Activated CD8-positive, alpha-beta memory T cell treated with anti-CD3 and anti-CD28 coated beads for 4 hours (primary cell): ENCODE data around the gene MAK.
A peak's percentile ranks its signal among the peaks of the same experiment; 100 is the strongest.
"Not testable (repeated sequence)": the region's sequence is repeated elsewhere in the genome, so short reads cannot be mapped to it uniquely, and the experiment has no call there.

ENCODE experiments used
- DNase-seq, 2 donors: peaks; one replicate each; pipeline ENCODE4 v3.0.0-alpha.2; 2020; ENCODE audit warnings: low read depth in 2 of 2

MAK gene

GRCh38 chr6:10837995-10838793 is at the start of gene MAK:
Gene MAK (minus strand): TSS chr6:10838539. CDS start chr6:10830648, 7,891 bp downstream.
- peak; percentile 72 to 74 for DNase-seq

- DNase-seq, result no peak
Measured at GRCh38 chr6:10886691-10887502, 48.6 kb upstream of the MAK start, which contains the start of gene SYCP2L. Gene SYCP2L (plus strand): TSS chr6:10887052. CDS start chr6:10887127, 75 bp downstream.

- DNase-seq, result not testable (repeated sequence)
Measured at GRCh38 chr6:10886365-10886690, 48.0 kb upstream of the MAK start.

GRCh38 chr6:10884245-10884972 is 46.1 kb upstream of the MAK start:
- no peak for DNase-seq

GRCh38 chr6:10883312-10884244 is 45.2 kb upstream of the MAK start:
- DNase-seq, result no peak

- no peak for DNase-seq
Measured at GRCh38 chr6:10882657-10883171, 44.4 kb upstream of the MAK start.

- not testable (repeated sequence) for DNase-seq
Measured at GRCh38 chr6:10882253-10882630, 43.9 kb upstream of the MAK start.

- no peak for DNase-seq
Measured at GRCh38 chr6:10880366-10880765, 42.0 kb upstream of the MAK start.

- DNase-seq, result no peak
Measured at GRCh38 chr6:10877871-10878270, 39.5 kb upstream of the MAK start.

- DNase-seq, result no peak
Measured at GRCh38 chr6:10877012-10877411, 38.7 kb upstream of the MAK start.

GRCh38 chr6:10875026-10875425 is 36.7 kb upstream of the MAK start:
- DNase-seq, result no peak

- no peak for DNase-seq
Measured at GRCh38 chr6:10874207-10874606, 35.9 kb upstream of the MAK start.

GRCh38 chr6:10873374-10873773 is 35.0 kb upstream of the MAK start:
- DNase-seq, result no peak

GRCh38 chr6:10867952-10868351 is 29.6 kb upstream of the MAK start:
- no peak for DNase-seq

- not testable (repeated sequence) for DNase-seq
Measured at GRCh38 chr6:10866709-10867108, 28.4 kb upstream of the MAK start.

- not testable (repeated sequence) for DNase-seq
Measured at GRCh38 chr6:10863031-10863430, 24.7 kb upstream of the MAK start.

GRCh38 chr6:10862361-10862760 is 24.0 kb upstream of the MAK start:
- DNase-seq, result no peak

- no peak for DNase-seq
Measured at GRCh38 chr6:10861086-10861485, 22.7 kb upstream of the MAK start.

GRCh38 chr6:10857259-10857658 is 18.9 kb upstream of the MAK start:
- no peak for DNase-seq

GRCh38 chr6:10854922-10855632 is 16.7 kb upstream of the MAK start:
- DNase-seq, result no peak
